GM12874 (cell line): ENCODE measurements around the gene REEP2.

Experiments used
- TF ChIP-seq, protein P1 (sequence below): IDR thresholded peaks from 2 replicates; pipeline ENCODE4 v1.5.1; 2011; ENCODE audit warnings: low read depth, mild to moderate bottlenecking, control low read depth, low read length, moderate library complexity; ENCODE audit not compliant: insufficient read depth

Gene REEP2

DNA sequence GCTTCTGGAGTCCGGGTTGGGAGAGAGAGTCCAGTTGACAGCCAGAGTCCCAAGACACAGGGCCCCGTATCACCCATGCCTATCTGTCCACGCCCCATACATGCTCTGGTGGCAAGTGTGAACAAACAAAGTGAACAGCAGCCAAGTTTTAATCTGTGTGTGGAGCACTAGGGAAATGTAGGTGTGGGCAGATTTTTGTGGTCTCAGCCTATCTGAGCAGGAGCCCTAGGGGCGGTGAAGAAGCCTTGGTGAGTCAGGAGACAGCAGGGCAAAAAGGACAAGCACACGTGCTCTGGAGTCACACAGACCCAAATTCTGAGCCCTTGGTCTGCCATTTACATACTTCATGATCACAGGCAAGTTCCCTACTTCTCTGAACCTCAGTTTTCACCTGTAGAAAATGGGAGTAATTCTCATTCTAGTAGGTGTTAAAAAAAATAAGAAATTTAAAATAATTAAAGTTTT, 49.7 kb downstream of the REEP2 start:
- TF ChIP-seq, protein P1, sequence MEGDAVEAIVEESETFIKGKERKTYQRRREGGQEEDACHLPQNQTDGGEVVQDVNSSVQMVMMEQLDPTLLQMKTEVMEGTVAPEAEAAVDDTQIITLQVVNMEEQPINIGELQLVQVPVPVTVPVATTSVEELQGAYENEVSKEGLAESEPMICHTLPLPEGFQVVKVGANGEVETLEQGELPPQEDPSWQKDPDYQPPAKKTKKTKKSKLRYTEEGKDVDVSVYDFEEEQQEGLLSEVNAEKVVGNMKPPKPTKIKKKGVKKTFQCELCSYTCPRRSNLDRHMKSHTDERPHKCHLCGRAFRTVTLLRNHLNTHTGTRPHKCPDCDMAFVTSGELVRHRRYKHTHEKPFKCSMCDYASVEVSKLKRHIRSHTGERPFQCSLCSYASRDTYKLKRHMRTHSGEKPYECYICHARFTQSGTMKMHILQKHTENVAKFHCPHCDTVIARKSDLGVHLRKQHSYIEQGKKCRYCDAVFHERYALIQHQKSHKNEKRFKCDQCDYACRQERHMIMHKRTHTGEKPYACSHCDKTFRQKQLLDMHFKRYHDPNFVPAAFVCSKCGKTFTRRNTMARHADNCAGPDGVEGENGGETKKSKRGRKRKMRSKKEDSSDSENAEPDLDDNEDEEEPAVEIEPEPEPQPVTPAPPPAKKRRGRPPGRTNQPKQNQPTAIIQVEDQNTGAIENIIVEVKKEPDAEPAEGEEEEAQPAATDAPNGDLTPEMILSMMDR, result no peak

DNA sequence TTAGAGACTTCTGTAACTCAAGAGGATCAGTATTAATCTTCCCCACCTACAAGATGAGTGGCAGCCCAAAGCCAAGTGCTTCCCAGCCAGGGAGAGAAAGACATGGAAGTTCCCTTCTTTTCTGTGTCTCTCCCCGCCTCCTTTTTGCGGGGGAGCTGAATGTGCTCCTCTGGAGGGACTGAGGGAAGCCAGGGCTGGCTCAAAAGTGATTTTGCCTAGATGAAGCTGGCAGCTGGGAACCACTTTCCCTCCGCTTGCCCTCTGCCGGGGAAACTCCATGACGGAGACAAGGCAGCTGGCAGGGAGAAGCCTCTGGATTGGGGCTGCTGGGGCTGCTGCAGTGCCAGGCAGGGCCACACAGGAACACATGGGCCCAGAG, 50.8 kb downstream of the REEP2 start:
- TF ChIP-seq, protein P1, result no peak

DNA sequence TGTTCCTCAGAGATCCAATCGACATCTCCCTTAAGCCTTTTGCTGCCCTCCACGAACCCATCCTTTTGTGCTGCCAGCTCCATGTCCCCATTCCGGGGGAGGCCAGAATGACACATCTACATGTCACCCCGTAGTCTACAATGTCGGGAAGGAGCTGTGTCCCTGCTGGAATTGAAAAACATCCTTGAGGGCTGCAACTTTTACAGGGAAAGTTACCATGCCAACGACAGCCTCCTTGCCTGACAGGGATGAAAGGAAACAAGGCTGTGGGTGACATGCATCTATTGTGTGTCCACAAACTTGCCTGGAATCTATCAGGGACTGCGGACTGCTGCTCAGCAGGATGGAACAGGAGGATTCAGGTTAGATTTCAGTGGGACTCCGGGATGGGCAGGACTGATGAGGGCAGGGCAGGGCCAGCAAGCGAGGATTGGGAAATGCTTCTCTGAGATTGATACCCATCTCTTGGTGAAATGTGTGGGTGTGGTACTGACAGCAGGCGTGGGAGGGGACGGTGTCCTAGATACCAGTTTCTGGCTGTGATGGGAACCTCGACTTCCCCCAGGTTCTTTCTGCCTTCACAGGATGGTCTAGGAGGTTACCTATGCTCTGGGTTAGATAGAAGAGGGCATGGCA, 51.9 kb downstream of the REEP2 start:
- TF ChIP-seq, protein P1, result no peak

DNA sequence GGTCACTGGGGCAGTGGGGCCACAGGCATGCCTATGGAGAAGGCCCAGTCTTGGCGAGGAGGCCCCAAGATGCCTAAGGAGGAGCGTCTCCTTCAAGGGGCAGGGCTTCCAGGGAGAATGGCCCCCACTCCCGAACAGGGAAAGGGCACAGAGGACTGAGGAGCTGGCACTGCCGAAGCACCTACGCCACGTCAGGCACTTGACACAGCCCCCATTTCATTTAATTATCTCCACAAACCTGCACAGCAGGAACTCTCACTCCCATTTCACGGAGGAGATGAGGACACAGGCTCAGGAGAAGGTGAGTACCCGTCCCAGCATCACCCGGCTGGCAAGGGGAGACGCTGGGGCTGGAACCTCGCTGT, 52.4 kb downstream of the REEP2 start:
- TF ChIP-seq, protein P1, result no peak

DNA sequence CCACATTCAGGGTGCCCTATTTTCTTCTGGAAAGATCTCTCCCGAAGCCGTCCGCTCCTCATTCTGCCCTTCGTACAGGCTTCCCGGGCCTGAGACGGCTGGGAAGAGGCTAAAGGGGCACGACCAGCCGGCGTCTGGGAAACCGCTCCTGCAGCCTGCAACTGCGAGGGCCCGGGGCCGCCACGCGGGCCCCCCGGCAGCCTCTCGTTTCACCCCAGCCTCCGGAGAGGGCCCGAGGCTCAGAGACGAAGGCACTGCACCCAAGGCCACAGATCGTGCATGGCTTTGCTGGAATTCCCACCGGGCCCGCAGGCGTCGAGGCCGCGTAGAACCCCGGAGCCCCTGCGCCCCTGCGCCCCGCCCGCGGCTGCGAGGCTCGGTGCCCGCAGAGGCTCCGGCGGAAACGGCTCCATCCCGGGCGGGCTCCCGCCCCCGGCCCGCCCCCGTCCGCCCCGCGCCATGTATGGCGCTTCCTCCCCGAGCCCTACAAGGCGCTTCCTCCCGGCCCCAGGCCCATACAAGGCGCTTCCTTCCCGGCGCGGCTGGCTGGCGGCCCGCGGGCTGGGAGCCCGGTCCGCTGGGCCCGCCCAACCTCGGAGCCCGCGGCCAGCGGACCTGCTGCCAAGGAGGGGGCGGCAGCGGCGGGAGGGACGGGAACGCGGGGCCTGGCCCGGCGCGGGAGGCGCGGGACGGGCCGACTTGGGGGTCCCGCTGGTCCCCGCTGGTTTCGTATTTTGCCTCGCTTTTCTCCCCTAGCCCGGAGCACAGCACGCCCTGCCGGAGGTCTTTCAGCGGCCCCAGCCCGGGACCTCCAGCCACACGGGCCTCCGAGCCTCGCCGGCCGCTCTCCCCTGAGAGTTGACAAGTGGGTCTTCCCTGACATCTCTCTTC, 53.1 kb downstream of the REEP2 start:
- TF ChIP-seq, protein P1, result no peak

DNA sequence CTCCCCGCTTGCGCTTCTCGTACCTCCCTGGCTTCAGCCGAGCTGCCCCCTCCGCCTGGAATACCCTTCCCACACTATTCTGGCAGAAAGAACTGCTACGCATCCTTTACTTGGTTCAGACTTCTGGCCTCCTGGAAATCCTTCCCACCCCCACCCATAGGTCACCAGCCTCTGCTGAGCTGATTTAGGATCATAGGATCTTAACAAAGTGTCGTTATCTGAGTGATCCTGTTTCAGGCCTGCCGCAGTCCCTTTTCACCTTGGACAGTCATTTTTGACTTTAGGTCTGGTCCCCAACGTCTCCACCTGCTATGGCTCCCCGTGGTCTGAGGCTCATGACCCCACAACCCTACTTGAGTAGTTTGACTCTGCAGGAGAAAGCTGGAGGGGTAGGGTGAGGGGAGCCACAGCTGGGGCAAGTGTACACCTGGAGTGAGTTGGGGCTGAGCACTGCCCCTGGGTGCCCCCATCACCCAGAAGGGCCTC, 53.7 kb downstream of the REEP2 start:
- TF ChIP-seq, protein P1, result no peak

DNA sequence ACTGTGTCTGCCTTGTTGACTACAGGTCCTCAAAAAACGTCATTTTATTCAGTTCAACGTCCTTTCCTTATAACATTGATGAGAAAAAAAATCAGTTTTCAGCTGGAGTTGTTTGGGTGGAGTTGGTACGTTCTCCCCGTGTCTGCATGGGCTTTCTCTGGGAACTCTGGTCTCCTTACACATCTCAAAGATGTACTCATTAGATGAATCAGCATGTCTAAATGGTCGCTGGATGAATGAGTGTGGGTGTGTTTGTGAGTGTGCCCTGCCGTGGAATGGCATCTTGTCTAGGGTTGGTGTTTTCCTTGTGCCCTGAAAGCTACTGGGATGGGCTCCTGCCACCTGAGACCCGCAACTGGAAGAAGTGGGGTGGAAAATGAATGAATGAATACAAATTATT, 56.5 kb downstream of the REEP2 start:
- TF ChIP-seq, protein P1, result no peak
